Neural crest cell (in vitro differentiated cells): ENCODE data around the gene PLPPR2. TPM values are rescaled to one million over a fixed set of nuclear protein-coding genes. Genes with fewer than 3 reads are reported as not detected.

Experiments used
- total RNA-seq: library from RNA; stranded (reverse); gene quantifications from 2 replicates; pipeline ENCODE4 v1.2.1, GENCODE V29; 2021

PLPPR2 gene
- total RNA-seq, 1 donor from 2014 or later = 10.3 TPM

Other genes starting within 250 kb of the PLPPR2 start
- 67.0 and 71.3 TPM in 2 replicates for gene SPC24, start 199.7 kb upstream of the PLPPR2 start, total RNA-seq
- 32.1 and 34.2 TPM in 2 replicates for gene KANK2, start 157.9 kb upstream of the PLPPR2 start, total RNA-seq
- gene ANGPTL8, start 115.8 kb upstream of the PLPPR2 start, total RNA-seq = not detected in 2 replicates
- 34.7 and 40.6 TPM in 2 replicates for gene DOCK6, start 92.9 kb upstream of the PLPPR2 start, total RNA-seq
- not detected in 2 replicates for gene TSPAN16, start 59.3 kb upstream of the PLPPR2 start, total RNA-seq
- 15.1 and 15.4 TPM in 2 replicates for gene RAB3D, start 15.8 kb upstream of the PLPPR2 start, total RNA-seq
- gene TMEM205, start 9.2 kb upstream of the PLPPR2 start, total RNA-seq = 34.8 and 36.1 TPM in 2 replicates
- 7.0 and 10.3 TPM in 2 replicates for gene CCDC159, start 8.9 kb upstream of the PLPPR2 start, total RNA-seq
- 2.9 and 3.5 TPM in 2 replicates for gene SWSAP1, start 19.2 kb downstream of the PLPPR2 start, total RNA-seq
- gene EPOR, start 28.9 kb downstream of the PLPPR2 start, total RNA-seq = 3.5 and 4.5 TPM in 2 replicates
- gene RGL3, start 63.9 kb downstream of the PLPPR2 start, total RNA-seq = 0.30 and 0.55 TPM in 2 replicates
- gene ODAD3, start 79.7 kb downstream of the PLPPR2 start, total RNA-seq = 2.2 and 3.1 TPM in 2 replicates
- gene PRKCSH, start 80.2 kb downstream of the PLPPR2 start, total RNA-seq = 388 and 391 TPM in 2 replicates
- 39.7 and 42.8 TPM in 2 replicates for gene ELAVL3, start 125.6 kb downstream of the PLPPR2 start, total RNA-seq
- 17.9 and 19.0 TPM in 2 replicates for gene ZNF653, start 150.4 kb downstream of the PLPPR2 start, total RNA-seq
- gene ECSIT, start 173.7 kb downstream of the PLPPR2 start, total RNA-seq = 46.0 and 49.4 TPM in 2 replicates
- 1.6 and 1.8 TPM in 2 replicates for gene CNN1, start 183.4 kb downstream of the PLPPR2 start, total RNA-seq
- 69.8 and 70.0 TPM in 2 replicates for gene ELOF1, start 203.8 kb downstream of the PLPPR2 start, total RNA-seq
- 1.2 and 2.5 TPM in 2 replicates for gene ACP5, start 222.2 kb downstream of the PLPPR2 start, total RNA-seq
- 22.2 and 26.9 TPM in 2 replicates for gene ZNF627, start 242.1 kb downstream of the PLPPR2 start, total RNA-seq